K562 (cell line): ENCODE results near the gene PFN3. TPM values are rescaled to one million over a fixed set of nuclear protein-coding genes. Genes with fewer than 3 reads are reported as not detected.
A peak's percentile ranks its signal among the peaks of the same experiment; 100 is the strongest.

ENCODE experiments used
- ATAC-seq: fragments of 200-7000 bp; cut with Tn5 transposase; 3 replicates; pipeline ENCODE4 v1.9.1; 2020; ENCODE audit warnings: moderate library complexity
- BruUV-seq: library from RNA; stranded (reverse); fragments of 400-500 nt; replicated peaks from 2 replicates; lab custom pipeline; 2021; lab: Mats Ljungman, UMichigan
- CTCF ChIA-PET: fragments of 300-600 bp; formaldehyde crosslinking; extraction: SDS; loops from one replicate; lab custom pipeline; 2021; ENCODE audit warnings: low intra/inter-chr PET ratio; lab: Yijun Ruan, JAX
- POLR2A ChIA-PET: fragments of 300-600, 350-650 bp; sonication (Branson Sonifier 250); formaldehyde crosslinking; extraction: SDS; loops from one replicate; lab custom pipeline; 2021; ENCODE audit warnings: antibody characterized with exemption, inconsistent platforms; lab: Yijun Ruan, JAX
- DNase-seq, 4 experiments: peaks; one replicate each; pipeline versions ENCODE4 v3.0.0 to v3.0.0-alpha.2; 2011 to 2018; ENCODE audit warnings: low spot score in 3 of 4, mixed read lengths in 3 of 4; ENCODE audit errors: extremely low read depth in 1 of 4
- FAIRE-seq: peaks from 2 replicates; lab custom pipeline; 2011; peaks lifted over from hg19 to GRCh38; lab: Jason Lieb, UNC
- H2AFZ ChIP-seq: 2 replicates; pipeline ENCODE4 v1.6.0; 2011; ENCODE audit warnings: low read depth, low read length, control low read depth, inconsistent platforms
- H3K27ac ChIP-seq: fragments of 200-600 bp; 3 replicates; pipeline ENCODE4 v1.8.0; 2011; ENCODE audit warnings: low read depth, mild to moderate bottlenecking, control low read depth, inconsistent platforms, low read length, moderate library complexity, mixed read lengths; ENCODE audit errors: extremely low read depth
- H3K27me3 ChIP-seq, 2 experiments: fragments of 300-600 bp in 1 of 2; 2 replicates in 1 of 2; 3 replicates in 1 of 2; pipeline versions ENCODE4 v1.6.0 to v1.8.0; 2011; ENCODE audit warnings: inconsistent platforms in 2 of 2, low read length in 2 of 2, mild to moderate bottlenecking in 1 of 2, mixed read lengths in 1 of 2, moderate library complexity in 1 of 2; ENCODE audit not compliant: control insufficient read depth in 2 of 2, insufficient read depth in 2 of 2
- H3K36me3 ChIP-seq: fragments of 300-600 bp; 3 replicates; pipeline ENCODE4 v1.8.0; 2011; ENCODE audit warnings: mild to moderate bottlenecking, low read length, inconsistent platforms; ENCODE audit not compliant: control insufficient read depth, insufficient read depth
- H3K4me1 ChIP-seq, 2 experiments: fragments of 200-600 bp in 1 of 2; replicated peaks in 1 of 2; 2 replicates in 1 of 2; 3 replicates in 1 of 2; pipeline versions ENCODE4 v1.5.1 to v1.8.0; 2011; ENCODE audit warnings: inconsistent platforms in 2 of 2, low read length in 2 of 2, mild to moderate bottlenecking in 1 of 2, mixed read lengths in 1 of 2, moderate library complexity in 1 of 2; ENCODE audit not compliant: control insufficient read depth in 2 of 2, insufficient read depth in 2 of 2
- H3K4me2 ChIP-seq: 2 replicates; pipeline ENCODE4 v1.6.1; 2011; ENCODE audit warnings: low read length, control low read depth, inconsistent platforms, mixed read lengths; ENCODE audit not compliant: insufficient read depth
- H3K4me3 ChIP-seq: fragments of 200-600 bp; sonication (generic), shearing (Covaris generic); 2 replicates; pipeline ENCODE4 v1.5.1; 2016; ENCODE audit warnings: control low read depth, inconsistent platforms
- H3K79me2 ChIP-seq: fragments of 200-600 bp; 3 replicates; pipeline ENCODE4 v1.8.0; 2011; ENCODE audit warnings: low read length, inconsistent platforms; ENCODE audit not compliant: control insufficient read depth, insufficient read depth
- H3K9ac ChIP-seq, 2 experiments: 2 replicates each; pipeline versions ENCODE4 v1.6.0 to v1.6.1; 2011; ENCODE audit warnings: low read depth in 2 of 2, low read length in 2 of 2, control low read depth in 1 of 2, inconsistent platforms in 1 of 2, mild to moderate bottlenecking in 1 of 2, mixed read lengths in 1 of 2; ENCODE audit not compliant: insufficient read depth in 1 of 2
- H3K9me1 ChIP-seq: one replicate; pipeline ENCODE4 v1.6.0; 2011; ENCODE audit warnings: inconsistent platforms, mild to moderate bottlenecking, low read length, moderate library complexity; ENCODE audit not compliant: control insufficient read depth, insufficient read depth
- H3K9me3 ChIP-seq: replicated peaks from 2 replicates; pipeline ENCODE4 v1.5.1; 2011; ENCODE audit warnings: low read depth, low read length, inconsistent platforms; ENCODE audit not compliant: control insufficient read depth, insufficient read depth
- H4K20me1 ChIP-seq: replicated peaks from 2 replicates; pipeline ENCODE4 v1.6.1; 2011; ENCODE audit warnings: low read length, inconsistent platforms, mixed read lengths; ENCODE audit not compliant: control insufficient read depth, insufficient read depth
- CBX8 ChIP-seq: fragments of 200-600 bp; sonication (generic); IDR thresholded peaks from 2 replicates; pipeline ENCODE4 v1.6.1; 2012; ENCODE audit warnings: borderline replicate concordance, mixed run types, low read depth, mild to moderate bottlenecking, moderate library complexity, mixed read lengths, low read length, control low read depth, inconsistent platforms; ENCODE audit not compliant: poor library complexity, severe bottlenecking; ENCODE audit errors: extremely low read depth
- EWSR1 ChIP-seq: fragments of 450-650 bp; IDR thresholded peaks from 2 replicates; pipeline ENCODE4 v1.6.1; 2018; ENCODE audit warnings: borderline replicate concordance, mild to moderate bottlenecking, low read depth, moderate library complexity; ENCODE audit not compliant: partially characterized antibody
- KLF16 ChIP-seq: IDR thresholded peaks from 2 replicates; pipeline ENCODE4 v1.6.1; 2016; ENCODE audit warnings: antibody characterized with exemption
- MTA2 ChIP-seq: fragments of 450-650 bp; IDR thresholded peaks from 2 replicates; pipeline ENCODE4 v1.6.1; 2016; ENCODE audit warnings: low read depth
- PCBP2 ChIP-seq: fragments of 200-400 bp; formaldehyde crosslinking; IDR thresholded peaks from 2 replicates; pipeline ENCODE4 v1.6.1; 2018; ENCODE audit warnings: low read length, low read depth, mild to moderate bottlenecking, moderate library complexity; ENCODE audit not compliant: poor library complexity, severe bottlenecking
- PTTG1 ChIP-seq: fragments of 450-650 bp; IDR thresholded peaks from 2 replicates; pipeline ENCODE4 v1.6.1; 2016; ENCODE audit warnings: low read depth, mild to moderate bottlenecking, missing genetic modification characterization, missing compliant biosample characterization
- SIN3B ChIP-seq: fragments of 450-650 bp; IDR thresholded peaks from 2 replicates; pipeline ENCODE4 v1.6.1; 2017; ENCODE audit warnings: low read depth, mild to moderate bottlenecking, moderate library complexity
- SMAD4 ChIP-seq: fragments of 250-450 bp; sonication (Bioruptor Pico); conservative IDR thresholded peaks from 2 replicates; pipeline ENCODE4 v1.8.0; 2021; ENCODE audit warnings: inconsistent platforms, mild to moderate bottlenecking, moderate library complexity
- TAF7 ChIP-seq: fragments of 450-650 bp; IDR thresholded peaks from 2 replicates; pipeline ENCODE4 v1.6.1; 2016; ENCODE audit warnings: missing genetic modification characterization, missing compliant biosample characterization
- ZBED1 ChIP-seq: IDR thresholded peaks from 2 replicates; pipeline ENCODE4 v1.6.1; 2014
- ZC3H11A ChIP-seq: IDR thresholded peaks from 2 replicates; pipeline ENCODE4 v1.6.1; 2012; ENCODE audit warnings: low read depth, low read length, improper control_type of control experiment
- ZNF24 ChIP-seq: fragments of 450-650 bp; IDR thresholded peaks from 2 replicates; pipeline ENCODE4 v1.6.1; 2016
- WGBS: fragments of 100-300 bp; shearing (Covaris generic); methylation state at CpG from one replicate; pipeline ENCODE4 v1.1.6; 2016; ENCODE audit warnings: low coverage, mixed read lengths; ENCODE audit not compliant: insufficient coverage; ENCODE audit errors: missing lambda C conversion rate; 5-methylcytosine and 5-hydroxymethylcytosine counted together
- in situ Hi-C: fragments of 300-500 bp; cut with MboI; formaldehyde crosslinking; loops from 4 replicates; pipeline ENCODE4 v1.15.0; 2018; ENCODE audit warnings: inconsistent platforms, mixed read lengths
- intact Hi-C: fragments of 100-400 bp; cut with micrococcal nuclease; formaldehyde crosslinking; loops from 2 replicates; pipeline ENCODE4 v1.14.2; 2022
- polyA plus RNA-seq, 8 experiments: library from polyadenylated mRNA; depleted of rRNA in 4 of 8; stranded (reverse) in 5 of 8; unstranded in 3 of 8; fragments of >200 nt; fragmentation: Nextera tagmentation in 2 of 8; fragmentation: Illumina TruSeq in 1 of 8; extraction: Ambion mirVana in 2 of 8; extraction: Trizol in 1 of 8; gene quantifications; 2 replicates each; pipeline versions ENCODE4 v1.2.1 to v1.2.3, GENCODE V29; 2011 to 2014; ENCODE audit warnings: inconsistent platforms in 1 of 8, missing spikeins in 1 of 8
- total RNA-seq, 7 experiments: library from RNA; depleted of rRNA in 6 of 7; stranded (reverse); fragments of >200 nt in 6 of 7; fragmentation: Illumina TruSeq in 2 of 7; extraction: Trizol in 2 of 7; gene quantifications; 2 replicates each; pipeline versions ENCODE4 v1.2.1 to v1.2.3, GENCODE V29; 2011 to 2021; ENCODE audit warnings: low replicate concordance in 1 of 7
- TF ChIP-seq, protein P1 (sequence below): fragments of 200-600 bp; sonication (generic); IDR thresholded peaks from one replicate; pipeline ENCODE4 v1.6.1; 2012; ENCODE audit warnings: mild to moderate bottlenecking, low read depth, low read length, inconsistent platforms

PFN3 gene
- total and polyA plus RNA-seq, 9 of the 15 experiments (the other 6 are each of a cell fraction or from before 2014, with no cell fraction given): not detected

DNA sequence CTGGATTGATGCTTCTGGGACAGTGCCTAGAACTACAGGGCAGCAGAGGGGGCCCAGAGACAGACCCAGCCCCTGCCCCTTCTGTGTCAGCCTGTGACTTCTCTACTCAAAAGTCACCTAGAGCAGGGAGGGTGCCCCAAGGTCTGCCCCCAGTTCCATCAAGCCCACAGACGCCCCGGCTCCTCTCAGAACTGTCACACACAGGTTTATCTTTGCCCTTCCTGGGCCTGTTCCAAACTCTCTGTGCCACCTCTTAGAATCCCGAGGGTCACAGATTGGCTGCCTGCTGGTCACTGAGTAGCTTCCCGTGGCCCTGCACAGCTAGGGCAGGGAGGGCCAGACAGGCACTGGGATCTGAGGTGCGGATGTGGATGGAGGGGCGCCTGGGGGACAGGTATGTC, 41.0 kb downstream of the PFN3 start:
- BruUV-seq: no TSS peak
- ChIA-PET POLR2A (interaction anchor here (0.7 to 1.4 kb wide), 2 partner anchors 13 to 296 kb away, joined by 3 to 7 read pairs; no protein-coding TSS in a partner anchor), CTCF (interaction anchor here (0.5 kb wide), 1 partner anchor 115 kb away, joined by 3 read pairs; no protein-coding TSS in a partner anchor)
- FAIRE-seq (no peak), ATAC-seq (no peak), DNase-seq (no peak)
- H3K9me3 ChIP-seq: 0 out of 2 replicates have a peak, but pooled peaks cover 3% of the 10 kb centered on the region
- H3K4me3 ChIP-seq: no peak overlapping the region
- H3K9ac ChIP-seq: peak overlapping the region in 1 of 2 experiments; percentile 70; a peak in 2 of 4 replicates
- no peaks in the 10 kb centered on the region for H3K27me3 ChIP-seq
- 52% methylated on average over 6 of the region's 6 CpGs for WGBS
- H3K4me1 ChIP-seq: peaks cover 19 to 51% of the 10 kb centered on the region in 2 experiments; a peak in 4 of 5 replicates
- H3K79me2 ChIP-seq: no peaks in the 10 kb centered on the region
- no peak overlapping the region; the same call in 1 of the 2 replicates for H2AFZ ChIP-seq
- in situ Hi-C loops: no loop called here
- H3K36me3 ChIP-seq: no peaks in the 10 kb centered on the region
- intact Hi-C loops: no loop called here
- no peak overlapping the region for H3K27ac ChIP-seq
- no peaks in the 10 kb centered on the region for H4K20me1 ChIP-seq
- H3K4me2 ChIP-seq: no peak overlapping the region
- H3K9me1 ChIP-seq: no peaks in the 10 kb centered on the region
- TF ChIP-seq PCBP2 (no peak), ZBED1 (no peak), TAF7 (tag) (no peak), SIN3B (no peak), MTA2 (no peak), KLF16 (no peak), SMAD4 (CRISPR knock-in tag) (no peak), ZNF24 (no peak), EWSR1 (no peak), CBX8 (no peak), PTTG1 (tag) (no peak), ZC3H11A (no peak)
- TF ChIP-seq, protein P1, sequence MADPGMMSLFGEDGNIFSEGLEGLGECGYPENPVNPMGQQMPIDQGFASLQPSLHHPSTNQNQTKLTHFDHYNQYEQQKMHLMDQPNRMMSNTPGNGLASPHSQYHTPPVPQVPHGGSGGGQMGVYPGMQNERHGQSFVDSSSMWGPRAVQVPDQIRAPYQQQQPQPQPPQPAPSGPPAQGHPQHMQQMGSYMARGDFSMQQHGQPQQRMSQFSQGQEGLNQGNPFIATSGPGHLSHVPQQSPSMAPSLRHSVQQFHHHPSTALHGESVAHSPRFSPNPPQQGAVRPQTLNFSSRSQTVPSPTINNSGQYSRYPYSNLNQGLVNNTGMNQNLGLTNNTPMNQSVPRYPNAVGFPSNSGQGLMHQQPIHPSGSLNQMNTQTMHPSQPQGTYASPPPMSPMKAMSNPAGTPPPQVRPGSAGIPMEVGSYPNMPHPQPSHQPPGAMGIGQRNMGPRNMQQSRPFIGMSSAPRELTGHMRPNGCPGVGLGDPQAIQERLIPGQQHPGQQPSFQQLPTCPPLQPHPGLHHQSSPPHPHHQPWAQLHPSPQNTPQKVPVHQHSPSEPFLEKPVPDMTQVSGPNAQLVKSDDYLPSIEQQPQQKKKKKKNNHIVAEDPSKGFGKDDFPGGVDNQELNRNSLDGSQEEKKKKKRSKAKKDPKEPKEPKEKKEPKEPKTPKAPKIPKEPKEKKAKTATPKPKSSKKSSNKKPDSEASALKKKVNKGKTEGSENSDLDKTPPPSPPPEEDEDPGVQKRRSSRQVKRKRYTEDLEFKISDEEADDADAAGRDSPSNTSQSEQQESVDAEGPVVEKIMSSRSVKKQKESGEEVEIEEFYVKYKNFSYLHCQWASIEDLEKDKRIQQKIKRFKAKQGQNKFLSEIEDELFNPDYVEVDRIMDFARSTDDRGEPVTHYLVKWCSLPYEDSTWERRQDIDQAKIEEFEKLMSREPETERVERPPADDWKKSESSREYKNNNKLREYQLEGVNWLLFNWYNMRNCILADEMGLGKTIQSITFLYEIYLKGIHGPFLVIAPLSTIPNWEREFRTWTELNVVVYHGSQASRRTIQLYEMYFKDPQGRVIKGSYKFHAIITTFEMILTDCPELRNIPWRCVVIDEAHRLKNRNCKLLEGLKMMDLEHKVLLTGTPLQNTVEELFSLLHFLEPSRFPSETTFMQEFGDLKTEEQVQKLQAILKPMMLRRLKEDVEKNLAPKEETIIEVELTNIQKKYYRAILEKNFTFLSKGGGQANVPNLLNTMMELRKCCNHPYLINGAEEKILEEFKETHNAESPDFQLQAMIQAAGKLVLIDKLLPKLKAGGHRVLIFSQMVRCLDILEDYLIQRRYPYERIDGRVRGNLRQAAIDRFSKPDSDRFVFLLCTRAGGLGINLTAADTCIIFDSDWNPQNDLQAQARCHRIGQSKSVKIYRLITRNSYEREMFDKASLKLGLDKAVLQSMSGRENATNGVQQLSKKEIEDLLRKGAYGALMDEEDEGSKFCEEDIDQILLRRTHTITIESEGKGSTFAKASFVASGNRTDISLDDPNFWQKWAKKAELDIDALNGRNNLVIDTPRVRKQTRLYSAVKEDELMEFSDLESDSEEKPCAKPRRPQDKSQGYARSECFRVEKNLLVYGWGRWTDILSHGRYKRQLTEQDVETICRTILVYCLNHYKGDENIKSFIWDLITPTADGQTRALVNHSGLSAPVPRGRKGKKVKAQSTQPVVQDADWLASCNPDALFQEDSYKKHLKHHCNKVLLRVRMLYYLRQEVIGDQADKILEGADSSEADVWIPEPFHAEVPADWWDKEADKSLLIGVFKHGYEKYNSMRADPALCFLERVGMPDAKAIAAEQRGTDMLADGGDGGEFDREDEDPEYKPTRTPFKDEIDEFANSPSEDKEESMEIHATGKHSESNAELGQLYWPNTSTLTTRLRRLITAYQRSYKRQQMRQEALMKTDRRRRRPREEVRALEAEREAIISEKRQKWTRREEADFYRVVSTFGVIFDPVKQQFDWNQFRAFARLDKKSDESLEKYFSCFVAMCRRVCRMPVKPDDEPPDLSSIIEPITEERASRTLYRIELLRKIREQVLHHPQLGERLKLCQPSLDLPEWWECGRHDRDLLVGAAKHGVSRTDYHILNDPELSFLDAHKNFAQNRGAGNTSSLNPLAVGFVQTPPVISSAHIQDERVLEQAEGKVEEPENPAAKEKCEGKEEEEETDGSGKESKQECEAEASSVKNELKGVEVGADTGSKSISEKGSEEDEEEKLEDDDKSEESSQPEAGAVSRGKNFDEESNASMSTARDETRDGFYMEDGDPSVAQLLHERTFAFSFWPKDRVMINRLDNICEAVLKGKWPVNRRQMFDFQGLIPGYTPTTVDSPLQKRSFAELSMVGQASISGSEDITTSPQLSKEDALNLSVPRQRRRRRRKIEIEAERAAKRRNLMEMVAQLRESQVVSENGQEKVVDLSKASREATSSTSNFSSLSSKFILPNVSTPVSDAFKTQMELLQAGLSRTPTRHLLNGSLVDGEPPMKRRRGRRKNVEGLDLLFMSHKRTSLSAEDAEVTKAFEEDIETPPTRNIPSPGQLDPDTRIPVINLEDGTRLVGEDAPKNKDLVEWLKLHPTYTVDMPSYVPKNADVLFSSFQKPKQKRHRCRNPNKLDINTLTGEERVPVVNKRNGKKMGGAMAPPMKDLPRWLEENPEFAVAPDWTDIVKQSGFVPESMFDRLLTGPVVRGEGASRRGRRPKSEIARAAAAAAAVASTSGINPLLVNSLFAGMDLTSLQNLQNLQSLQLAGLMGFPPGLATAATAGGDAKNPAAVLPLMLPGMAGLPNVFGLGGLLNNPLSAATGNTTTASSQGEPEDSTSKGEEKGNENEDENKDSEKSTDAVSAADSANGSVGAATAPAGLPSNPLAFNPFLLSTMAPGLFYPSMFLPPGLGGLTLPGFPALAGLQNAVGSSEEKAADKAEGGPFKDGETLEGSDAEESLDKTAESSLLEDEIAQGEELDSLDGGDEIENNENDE: no peak
